Measurements from ENCODE around the gene NRTN. TPM values are rescaled to one million over a fixed set of nuclear protein-coding genes. Genes with fewer than 3 reads are reported as not detected.

Gene NRTN
- total RNA-seq, 2 donors from 2014 or later: 20.9 to 33.7 TPM

DNA sequence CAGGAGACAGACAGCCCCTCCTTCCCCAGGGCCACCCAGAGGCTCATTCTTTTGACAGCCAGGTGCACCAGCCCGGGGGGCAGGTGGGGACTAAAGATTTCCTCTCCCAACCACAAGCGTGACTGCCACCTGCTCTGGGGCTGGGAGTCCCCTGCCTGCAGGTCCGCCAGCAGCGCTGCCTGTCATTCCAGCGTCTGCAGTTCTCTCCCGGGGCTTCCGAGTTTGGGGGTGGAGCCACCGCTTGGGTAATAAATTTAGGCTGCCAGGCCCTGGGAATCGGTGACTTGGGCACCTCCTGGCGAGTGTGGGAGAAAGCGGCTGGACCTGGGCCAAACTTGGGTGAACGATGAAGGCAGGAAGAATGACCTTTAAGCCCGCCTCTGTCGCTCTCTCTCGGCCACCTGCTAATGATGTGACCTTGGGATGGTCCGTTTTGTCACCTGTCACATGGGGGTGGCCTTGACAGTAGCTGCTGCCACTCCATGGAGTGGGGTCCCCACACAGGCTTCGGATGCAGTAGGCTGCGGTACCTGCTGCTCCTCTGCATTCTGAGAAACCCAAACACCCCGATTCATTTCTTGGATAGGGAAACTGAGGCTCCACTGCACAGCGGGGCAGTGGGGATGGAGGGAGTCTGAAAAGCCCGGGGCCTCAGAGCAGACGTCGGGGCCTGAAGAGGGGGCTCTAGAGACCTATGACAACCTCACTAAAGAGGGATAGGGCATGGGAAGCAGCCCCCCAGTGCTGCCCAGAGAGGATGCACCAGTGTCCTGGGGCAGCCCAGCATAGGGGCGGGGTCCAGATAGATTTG lies 21.9 kb downstream of the NRTN start:
- Histone ChIP-seq H3K36me3 (no peaks in the 10 kb centered on the region), H3K27me3 (no peaks in the 10 kb centered on the region), H3K27ac (peak overlapping the region; percentile 75 to 96), H3K4me1 (peaks cover 0 to 24% of the 10 kb centered on the region in 2 donors), H3K9me3 (no peaks in the 10 kb centered on the region), H3K4me3 (no peak overlapping the region)
- DNase-seq (ENCODE audit: low spot score): peak; percentile 61
- peak in 1 of 2 donors; percentile 36 for TF ChIP-seq CTCF (IDR thresholded peaks at IDR 0.05)

- Histone ChIP-seq H3K4me1 (peaks cover 0 to 24% of the 10 kb centered on the region in 2 donors), H3K9me3 (no peaks in the 10 kb centered on the region), H3K27me3 (no peaks in the 10 kb centered on the region), H3K27ac (peak overlapping the region; percentile 75 to 96), H3K4me3 (peak overlapping the region; percentile 38 to 51), H3K36me3 (no peaks in the 10 kb centered on the region)
- DNase-seq (ENCODE audit: low spot score): no peak
- no peak for TF ChIP-seq CTCF (IDR thresholded peaks at IDR 0.05)
Observed at GRCh38 chr19:5827342-5827890, 22.5 kb downstream of the NRTN start.

GRCh38 chr19:5827891-5828660 lies 23.2 kb downstream of the NRTN start:
- peaks cover 0 to 24% of the 10 kb centered on the region in 2 donors for H3K4me1 ChIP-seq
- peak overlapping the region; percentile 38 to 51 for H3K4me3 ChIP-seq
- TF ChIP-seq CTCF (IDR thresholded peaks at IDR 0.05): no peak
- DNase-seq (ENCODE audit: low spot score): peak; percentile 87
- H3K27ac ChIP-seq: peak overlapping the region; percentile 86 to 96
- H3K27me3 ChIP-seq: no peaks in the 10 kb centered on the region
- no peaks in the 10 kb centered on the region for H3K36me3 ChIP-seq
- H3K9me3 ChIP-seq: no peaks in the 10 kb centered on the region

GRCh38 chr19:5828661-5829566 lies 24.0 kb downstream of the NRTN start:
- Histone ChIP-seq H3K27ac (peak overlapping the region; percentile 86 to 96), H3K4me1 (peaks cover 0 to 24% of the 10 kb centered on the region in 2 donors), H3K27me3 (no peaks in the 10 kb centered on the region), H3K4me3 (peak overlapping the region; percentile 38 to 51), H3K9me3 (no peaks in the 10 kb centered on the region), H3K36me3 (no peaks in the 10 kb centered on the region)
- TF ChIP-seq CTCF (IDR thresholded peaks at IDR 0.05): peak in 1 of 2 donors; percentile 39
- no peak for DNase-seq (ENCODE audit: low spot score)

Data from right atrium auricular region (tissue), 2 donors.